OCI-LY7 (cell line): ENCODE data around the gene FOXP3.

ENCODE experiments used
- CTCF ChIP-seq: fragments of 200-600 bp; sonication (generic); conservative IDR thresholded peaks from 2 replicates; pipeline ENCODE4 v1.5.1; 2014; ENCODE audit warnings: mild to moderate bottlenecking, antibody characterized with exemption, low read length, moderate library complexity, mixed read lengths
- EZH2phosphoT487 ChIP-seq: fragments of 200-600 bp; sonication (generic); IDR thresholded peaks from 2 replicates; pipeline ENCODE4 v1.6.1; 2018; ENCODE audit warnings: low read depth, borderline replicate concordance, mild to moderate bottlenecking, mixed run types, antibody characterized with exemption, low read length, moderate library complexity, mixed read lengths

DNA sequence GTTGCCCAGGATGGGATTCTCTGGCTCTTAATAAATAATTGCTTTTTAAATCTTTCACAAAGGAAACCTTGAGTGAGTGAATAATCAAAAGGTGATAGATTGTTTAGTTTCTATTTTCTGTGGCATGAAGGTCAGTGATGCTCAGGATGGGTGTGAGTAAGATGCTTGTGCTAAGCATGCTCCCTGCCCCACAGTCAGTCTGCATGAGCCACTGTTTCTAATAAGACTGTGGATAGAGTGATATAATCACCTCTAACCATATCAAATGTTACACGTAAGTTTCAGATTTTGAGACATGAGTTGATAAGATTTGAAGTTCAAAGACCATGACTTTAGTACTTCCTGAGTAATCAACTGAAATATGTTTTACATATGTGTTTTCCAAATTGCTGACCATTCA lies 36.2 kb upstream of the FOXP3 start:
- TF ChIP-seq CTCF (no peak), EZH2phosphoT487 (no peak)
